ENCODE data around the gene MX2. TPM values are rescaled to one million over a fixed set of nuclear protein-coding genes. Genes with fewer than 3 reads are reported as not detected.

MX2 gene
- total RNA-seq, 1 donor from 2014 or later = 0.26 TPM

- peaks cover 7% of the 10 kb centered on the region for H3K27me3 ChIP-seq (ENCODE audit: control insufficient read depth, insufficient read depth, low read length)
- no peak for FAIRE-seq
- TF ChIP-seq CTCF (IDR thresholded peaks at IDR 0.05; ENCODE audit: insufficient read depth, low read length, severe bottlenecking) = no peak
- DNase-seq (ENCODE audit: low read depth) = peak; percentile 57
- H3K4me3 ChIP-seq (ENCODE audit: low read depth, low read length) = no peak overlapping the region
- no peaks in the 10 kb centered on the region for H3K36me3 ChIP-seq (ENCODE audit: control insufficient read depth, insufficient read depth, low read length)
These were observed 15.7 kb upstream of the MX2 start for GRCh38 chr21:41345934-41346685.

- no peak overlapping the region for H3K4me3 ChIP-seq (ENCODE audit: low read depth, low read length)
- no peak for TF ChIP-seq CTCF (IDR thresholded peaks at IDR 0.05; ENCODE audit: insufficient read depth, low read length, severe bottlenecking)
- DNase-seq (ENCODE audit: low read depth) = no peak
- H3K36me3 ChIP-seq (ENCODE audit: control insufficient read depth, insufficient read depth, low read length) = no peaks in the 10 kb centered on the region
- no peak for FAIRE-seq
- H3K27me3 ChIP-seq (ENCODE audit: control insufficient read depth, insufficient read depth, low read length) = peaks cover 7% of the 10 kb centered on the region
These were observed 15.1 kb upstream of the MX2 start for GRCh38 chr21:41346758-41347157.

GRCh38 chr21:41348434-41348833 lies 13.4 kb upstream of the MX2 start:
- DNase-seq (ENCODE audit: low read depth) (no peak), FAIRE-seq (peak; percentile 23)
- Histone ChIP-seq H3K36me3 (ENCODE audit: control insufficient read depth, insufficient read depth, low read length) (no peaks in the 10 kb centered on the region), H3K4me3 (ENCODE audit: low read depth, low read length) (no peak overlapping the region), H3K27me3 (ENCODE audit: control insufficient read depth, insufficient read depth, low read length) (peaks cover 7% of the 10 kb centered on the region)
- TF ChIP-seq CTCF (IDR thresholded peaks at IDR 0.05; ENCODE audit: insufficient read depth, low read length, severe bottlenecking) = no peak

- no peak for DNase-seq (ENCODE audit: low read depth)
- Histone ChIP-seq H3K36me3 (ENCODE audit: control insufficient read depth, insufficient read depth, low read length) (no peaks in the 10 kb centered on the region), H3K27me3 (ENCODE audit: control insufficient read depth, insufficient read depth, low read length) (peaks cover 7% of the 10 kb centered on the region), H3K4me3 (ENCODE audit: low read depth, low read length) (no peak overlapping the region)
- no peak for FAIRE-seq
- TF ChIP-seq CTCF (IDR thresholded peaks at IDR 0.05; ENCODE audit: insufficient read depth, low read length, severe bottlenecking) = no peak
These were observed 12.7 kb upstream of the MX2 start for GRCh38 chr21:41349126-41349525.

GRCh38 chr21:41349619-41350390 lies 12.0 kb upstream of the MX2 start:
- Histone ChIP-seq H3K36me3 (ENCODE audit: control insufficient read depth, insufficient read depth, low read length) (no peaks in the 10 kb centered on the region), H3K27me3 (ENCODE audit: control insufficient read depth, insufficient read depth, low read length) (peaks cover 7% of the 10 kb centered on the region), H3K4me3 (ENCODE audit: low read depth, low read length) (no peak overlapping the region)
- FAIRE-seq (no peak), DNase-seq (ENCODE audit: low read depth) (no peak)
- TF ChIP-seq CTCF (IDR thresholded peaks at IDR 0.05; ENCODE audit: insufficient read depth, low read length, severe bottlenecking) = no peak

Data from bronchial epithelial cell (primary cell).